ENCODE data around the gene DNAJC18.

DNA sequence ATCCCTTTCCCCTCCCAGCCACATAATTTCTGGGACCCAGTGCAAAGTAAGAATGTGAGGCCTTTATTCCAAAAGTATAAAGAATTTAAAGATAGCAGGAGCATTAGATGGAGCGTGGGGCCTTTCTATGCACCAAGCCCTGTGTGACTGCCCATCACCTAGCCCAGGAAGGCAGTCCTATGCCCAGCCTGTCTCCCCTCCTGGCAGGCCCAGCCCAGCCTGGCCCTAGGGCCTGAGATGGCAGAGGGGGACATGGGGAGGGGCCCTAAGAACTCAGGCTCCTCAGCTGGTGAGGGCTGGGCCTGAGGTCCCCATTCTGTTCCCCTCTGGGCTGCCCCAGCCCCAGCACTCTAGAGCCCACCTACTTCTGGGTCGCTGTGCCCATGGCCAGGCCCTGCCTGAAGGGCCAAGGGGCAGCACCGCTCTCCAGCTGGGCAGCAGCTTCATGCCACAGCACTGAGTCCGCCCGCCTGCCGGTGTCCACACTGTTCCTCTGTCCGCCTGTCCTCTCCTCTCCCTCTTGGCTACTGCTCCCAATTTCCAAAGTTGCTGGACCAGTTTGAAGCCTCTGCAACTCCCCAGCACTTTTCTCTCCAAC lies 55.2 kb downstream of the DNAJC18 start:
- TF ChIP-seq, protein P1, sequence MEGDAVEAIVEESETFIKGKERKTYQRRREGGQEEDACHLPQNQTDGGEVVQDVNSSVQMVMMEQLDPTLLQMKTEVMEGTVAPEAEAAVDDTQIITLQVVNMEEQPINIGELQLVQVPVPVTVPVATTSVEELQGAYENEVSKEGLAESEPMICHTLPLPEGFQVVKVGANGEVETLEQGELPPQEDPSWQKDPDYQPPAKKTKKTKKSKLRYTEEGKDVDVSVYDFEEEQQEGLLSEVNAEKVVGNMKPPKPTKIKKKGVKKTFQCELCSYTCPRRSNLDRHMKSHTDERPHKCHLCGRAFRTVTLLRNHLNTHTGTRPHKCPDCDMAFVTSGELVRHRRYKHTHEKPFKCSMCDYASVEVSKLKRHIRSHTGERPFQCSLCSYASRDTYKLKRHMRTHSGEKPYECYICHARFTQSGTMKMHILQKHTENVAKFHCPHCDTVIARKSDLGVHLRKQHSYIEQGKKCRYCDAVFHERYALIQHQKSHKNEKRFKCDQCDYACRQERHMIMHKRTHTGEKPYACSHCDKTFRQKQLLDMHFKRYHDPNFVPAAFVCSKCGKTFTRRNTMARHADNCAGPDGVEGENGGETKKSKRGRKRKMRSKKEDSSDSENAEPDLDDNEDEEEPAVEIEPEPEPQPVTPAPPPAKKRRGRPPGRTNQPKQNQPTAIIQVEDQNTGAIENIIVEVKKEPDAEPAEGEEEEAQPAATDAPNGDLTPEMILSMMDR (IDR thresholded peaks at IDR 0.05): no peak
- TF ChIP-seq POLR2A (IDR thresholded peaks at IDR 0.05): no peak

Data from right lobe of liver (tissue), 4 donors.